MM.1S (cell line): ENCODE data around the gene DDX1.

ENCODE experiments used
- DNase-seq: peaks from one replicate; pipeline ENCODE4 v3.0.0-alpha.2; 2015
- H2AFZ ChIP-seq: fragments of 300-600 bp; sonication (generic); 2 replicates; pipeline ENCODE4 v1.6.0; 2016; ENCODE audit warnings: antibody characterized with exemption, low read length
- H3F3A ChIP-seq: fragments of 300-600 bp; sonication (generic); 2 replicates; pipeline ENCODE4 v1.6.1; 2016; ENCODE audit warnings: mild to moderate bottlenecking, antibody characterized with exemption, low read length, moderate library complexity, mixed read lengths; ENCODE audit not compliant: insufficient read depth
- H3K27ac ChIP-seq: fragments of 300-600 bp; sonication (generic); 2 replicates; pipeline ENCODE4 v1.5.1; 2016; ENCODE audit warnings: mild to moderate bottlenecking, low read length
- H3K27me3 ChIP-seq: fragments of 300-600 bp; sonication (generic); replicated peaks from 2 replicates; pipeline ENCODE4 v1.6.0; 2016; ENCODE audit warnings: low read length; ENCODE audit not compliant: insufficient read depth
- H3K36me3 ChIP-seq: fragments of 300-600 bp; sonication (generic); replicated peaks from 2 replicates; pipeline ENCODE4 v1.6.1; 2016; ENCODE audit warnings: mild to moderate bottlenecking, low read length, mixed read lengths; ENCODE audit not compliant: insufficient read depth
- H3K4me1 ChIP-seq: fragments of 300-600 bp; sonication (generic); 2 replicates; pipeline ENCODE4 v1.6.1; 2016; ENCODE audit warnings: low read length, mixed read lengths
- H3K4me2 ChIP-seq: fragments of 300-600 bp; sonication (generic); 2 replicates; pipeline ENCODE4 v1.6.0; 2016; ENCODE audit warnings: low read depth, low read length
- H3K4me3 ChIP-seq: fragments of 300-600 bp; sonication (generic); 2 replicates; pipeline ENCODE4 v1.5.1; 2016; ENCODE audit warnings: low read length, mixed read lengths
- H3K79me2 ChIP-seq: fragments of 300-600 bp; sonication (generic); 2 replicates; pipeline ENCODE4 v1.6.1; 2016; ENCODE audit warnings: mixed run types, low read length, mixed read lengths
- H3K9ac ChIP-seq: fragments of 300-600 bp; sonication (generic); 2 replicates; pipeline ENCODE4 v1.6.1; 2016; ENCODE audit warnings: low read length, mixed read lengths
- H3K9me2 ChIP-seq: fragments of 300-600 bp; sonication (generic); replicated peaks from 2 replicates; pipeline ENCODE4 v1.6.1; 2016; ENCODE audit warnings: mild to moderate bottlenecking, low read length, mixed read lengths; ENCODE audit not compliant: insufficient read depth
- H3K9me3 ChIP-seq: fragments of 300-600 bp; sonication (generic); replicated peaks from 2 replicates; pipeline ENCODE4 v1.6.1; 2016; ENCODE audit warnings: mild to moderate bottlenecking, low read length, mixed read lengths; ENCODE audit not compliant: insufficient read depth
- H4K20me1 ChIP-seq: fragments of 300-600 bp; sonication (generic); 2 replicates; pipeline ENCODE4 v1.6.1; 2016; ENCODE audit warnings: mild to moderate bottlenecking, low read length, moderate library complexity, mixed read lengths; ENCODE audit not compliant: insufficient read depth
- EZH2 ChIP-seq: fragments of 300-600 bp; sonication (generic); optimal IDR thresholded peaks from 2 replicates; pipeline ENCODE3; 2017; ENCODE audit warnings: low read depth, mild to moderate bottlenecking, antibody characterized with exemption, low read length, mixed read lengths
- EZH2phosphoT487 ChIP-seq: fragments of 300-600 bp; sonication (generic); IDR thresholded peaks from 2 replicates; pipeline ENCODE4 v1.6.1; 2018; ENCODE audit warnings: antibody characterized with exemption, low read length
- TF ChIP-seq, protein P1 (sequence below): fragments of 300-600 bp; sonication (generic); IDR thresholded peaks from 2 replicates; pipeline ENCODE4 v1.5.1; 2016; ENCODE audit warnings: antibody characterized with exemption, low read length, mixed read lengths

The DDX1 gene

DNA sequence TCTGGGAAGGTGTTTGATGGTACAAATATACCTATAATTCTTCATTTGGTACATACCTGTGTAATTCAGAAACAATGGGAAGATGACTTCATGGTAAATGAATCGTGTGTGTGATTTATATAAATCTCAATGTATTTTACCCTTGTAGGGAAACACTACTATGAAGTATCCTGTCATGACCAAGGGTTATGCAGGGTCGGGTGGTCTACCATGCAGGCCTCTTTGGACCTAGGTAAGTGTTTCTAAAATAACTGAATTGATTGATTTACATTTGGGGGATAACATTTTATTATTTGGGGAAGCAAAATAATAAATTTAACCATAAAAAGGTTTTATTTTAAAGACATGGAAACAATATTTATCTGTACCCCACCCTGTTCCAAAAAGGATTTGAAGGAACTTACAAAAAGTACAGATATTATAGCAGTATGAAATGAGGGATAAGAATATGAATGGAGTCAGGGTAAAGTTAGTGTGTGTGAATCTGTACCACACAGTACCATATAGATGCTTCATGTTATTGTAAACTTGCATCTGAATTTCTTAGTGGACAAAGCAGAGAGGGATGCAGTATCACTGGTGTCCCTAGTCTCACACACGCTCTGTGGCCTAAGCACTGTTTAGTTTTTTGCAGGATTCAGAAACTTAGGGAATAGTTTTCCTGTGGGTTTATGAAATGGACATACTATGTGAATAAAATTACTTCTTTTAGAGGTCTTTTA, 11.5 kb downstream of the DDX1 start:
- no peaks in the 10 kb centered on the region for H3K9me3 ChIP-seq
- no peak overlapping the region for H3K4me2 ChIP-seq
- H3K9me2 ChIP-seq = no peaks in the 10 kb centered on the region
- H3F3A ChIP-seq = no peaks in the 10 kb centered on the region
- no peaks in the 10 kb centered on the region for H3K79me2 ChIP-seq
- DNase-seq = no peak
- H3K27ac ChIP-seq = no peak overlapping the region
- H3K4me1 ChIP-seq = no peaks in the 10 kb centered on the region
- H3K36me3 ChIP-seq = peaks cover 32% of the 10 kb centered on the region; the same call in 1 of the 2 replicates
- H3K4me3 ChIP-seq = no peak overlapping the region
- no peaks in the 10 kb centered on the region for H4K20me1 ChIP-seq
- H3K9ac ChIP-seq = no peak overlapping the region
- H3K27me3 ChIP-seq = no peaks in the 10 kb centered on the region
- TF ChIP-seq EZH2 (no peak), EZH2phosphoT487 (no peak)
- TF ChIP-seq, protein P1, sequence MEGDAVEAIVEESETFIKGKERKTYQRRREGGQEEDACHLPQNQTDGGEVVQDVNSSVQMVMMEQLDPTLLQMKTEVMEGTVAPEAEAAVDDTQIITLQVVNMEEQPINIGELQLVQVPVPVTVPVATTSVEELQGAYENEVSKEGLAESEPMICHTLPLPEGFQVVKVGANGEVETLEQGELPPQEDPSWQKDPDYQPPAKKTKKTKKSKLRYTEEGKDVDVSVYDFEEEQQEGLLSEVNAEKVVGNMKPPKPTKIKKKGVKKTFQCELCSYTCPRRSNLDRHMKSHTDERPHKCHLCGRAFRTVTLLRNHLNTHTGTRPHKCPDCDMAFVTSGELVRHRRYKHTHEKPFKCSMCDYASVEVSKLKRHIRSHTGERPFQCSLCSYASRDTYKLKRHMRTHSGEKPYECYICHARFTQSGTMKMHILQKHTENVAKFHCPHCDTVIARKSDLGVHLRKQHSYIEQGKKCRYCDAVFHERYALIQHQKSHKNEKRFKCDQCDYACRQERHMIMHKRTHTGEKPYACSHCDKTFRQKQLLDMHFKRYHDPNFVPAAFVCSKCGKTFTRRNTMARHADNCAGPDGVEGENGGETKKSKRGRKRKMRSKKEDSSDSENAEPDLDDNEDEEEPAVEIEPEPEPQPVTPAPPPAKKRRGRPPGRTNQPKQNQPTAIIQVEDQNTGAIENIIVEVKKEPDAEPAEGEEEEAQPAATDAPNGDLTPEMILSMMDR = no peak
- H2AFZ ChIP-seq = no peak overlapping the region

DNA sequence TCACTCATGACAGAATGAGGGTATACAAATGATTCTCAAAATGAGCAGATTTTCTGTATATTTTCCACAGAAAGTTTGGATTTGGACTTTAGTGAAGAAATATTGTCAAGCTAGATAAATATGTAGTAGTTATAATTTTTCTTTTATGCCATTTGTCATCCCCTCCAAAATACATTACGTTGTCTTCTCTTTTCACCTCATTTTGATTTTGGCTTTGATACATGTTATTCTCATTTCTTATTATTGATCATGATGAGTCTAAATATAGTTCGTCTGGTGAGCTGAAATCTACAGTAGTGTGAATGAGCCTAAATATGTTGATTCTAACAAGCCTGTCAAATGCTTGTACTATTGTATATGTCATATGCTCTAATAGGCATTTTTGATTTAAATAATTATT, 12.3 kb downstream of the DDX1 start:
- Histone ChIP-seq H3K9me3 (no peaks in the 10 kb centered on the region), H3F3A (no peaks in the 10 kb centered on the region), H2AFZ (no peak overlapping the region), H3K36me3 (peaks cover 28% of the 10 kb centered on the region; the same call in 1 of the 2 replicates), H3K79me2 (no peaks in the 10 kb centered on the region), H3K4me2 (no peak overlapping the region), H3K27me3 (no peaks in the 10 kb centered on the region), H3K9ac (no peak overlapping the region), H3K27ac (no peak overlapping the region), H3K4me3 (no peak overlapping the region), H3K4me1 (no peaks in the 10 kb centered on the region), H4K20me1 (no peaks in the 10 kb centered on the region), H3K9me2 (no peaks in the 10 kb centered on the region)
- DNase-seq = no peak
- TF ChIP-seq, protein P1 = no peak
- TF ChIP-seq EZH2phosphoT487 = no peak
- no peak for TF ChIP-seq EZH2

DNA sequence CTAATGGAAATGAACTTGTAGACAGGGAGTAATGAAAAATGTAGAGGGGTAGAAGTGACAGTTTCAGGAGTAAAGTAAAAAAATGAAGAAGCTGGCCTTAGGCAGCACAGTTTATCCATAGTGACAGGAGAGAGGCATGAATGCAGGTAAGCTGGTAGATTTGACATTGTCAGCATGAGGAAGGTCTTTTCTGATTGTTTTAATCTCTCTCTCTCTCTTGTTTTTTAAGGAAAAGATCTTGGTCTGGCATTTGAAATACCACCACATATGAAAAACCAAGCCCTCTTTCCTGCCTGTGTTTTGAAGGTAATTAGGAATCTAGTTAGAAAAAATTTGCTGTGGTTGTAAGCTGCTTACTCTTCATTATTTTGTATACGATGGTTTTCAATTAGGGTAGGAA, 14.1 kb downstream of the DDX1 start:
- no peak overlapping the region for H3K4me2 ChIP-seq
- no peak overlapping the region for H3K9ac ChIP-seq
- H3K4me1 ChIP-seq = no peaks in the 10 kb centered on the region
- no peak overlapping the region for H3K4me3 ChIP-seq
- no peaks in the 10 kb centered on the region for H3F3A ChIP-seq
- H3K9me3 ChIP-seq = no peaks in the 10 kb centered on the region
- no peak overlapping the region for H2AFZ ChIP-seq
- no peak for TF ChIP-seq EZH2
- TF ChIP-seq, protein P1 = no peak
- TF ChIP-seq EZH2phosphoT487 = no peak
- no peaks in the 10 kb centered on the region for H3K27me3 ChIP-seq
- H3K9me2 ChIP-seq = no peaks in the 10 kb centered on the region
- no peaks in the 10 kb centered on the region for H3K79me2 ChIP-seq
- H3K36me3 ChIP-seq = peaks cover 28% of the 10 kb centered on the region; the same call in 1 of the 2 replicates
- no peak for DNase-seq
- no peaks in the 10 kb centered on the region for H4K20me1 ChIP-seq
- H3K27ac ChIP-seq = no peak overlapping the region
